ENCODE data around the gene CACHD1.
A peak's percentile ranks its signal among the peaks of the same experiment; 100 is the strongest.

The CACHD1 gene

GRCh38 chr1:64539289-64539688, 69.4 kb downstream of the CACHD1 start:
- no peaks in the 10 kb centered on the region for H3K27me3 Mint-ChIP-seq
- H3K4me1 Mint-ChIP-seq: peaks cover 37% of the 10 kb centered on the region
- H3K9me3 Mint-ChIP-seq: peaks cover 0 to 4% of the 10 kb centered on the region in 2 donors
- no peak overlapping the region for H3K27ac Mint-ChIP-seq
- H3K4me3 Mint-ChIP-seq: no peak overlapping the region
- ATAC-seq (no peak), DNase-seq (no peak)

- Mint-ChIP-seq H3K4me3 (peak overlapping the region; percentile 53 to 78), H3K27me3 (no peaks in the 10 kb centered on the region), H3K27ac (peak overlapping the region; percentile 59 to 72), H3K9me3 (no peaks in the 10 kb centered on the region), H3K4me1 (peaks cover 42% of the 10 kb centered on the region)
- DNase-seq (no peak), ATAC-seq (no peak)
Measured at GRCh38 chr1:64539781-64540218, 69.9 kb downstream of the CACHD1 start.

GRCh38 chr1:64540265-64540791, 70.4 kb downstream of the CACHD1 start:
- DNase-seq (peak in 1 of 2 donors; percentile 13), ATAC-seq (peak; percentile 62)
- H3K27ac Mint-ChIP-seq: peak overlapping the region; percentile 93 to 95

GRCh38 chr1:64542118-64542517, 72.2 kb downstream of the CACHD1 start:
- Mint-ChIP-seq H3K4me1 (peaks cover 62% of the 10 kb centered on the region), H3K4me3 (no peak overlapping the region), H3K27me3 (no peaks in the 10 kb centered on the region), H3K9me3 (no peaks in the 10 kb centered on the region), H3K27ac (no peak overlapping the region)
- no peak for ATAC-seq
- no peak for DNase-seq

More at GRCh38 chr1:64540265-64540791, 70.4 kb downstream of the CACHD1 start:
- Mint-ChIP-seq H3K4me1 (peaks cover 48% of the 10 kb centered on the region), H3K27me3 (no peaks in the 10 kb centered on the region), H3K9me3 (no peaks in the 10 kb centered on the region), H3K4me3 (peak overlapping the region; percentile 53 to 78)

- H3K4me1 Mint-ChIP-seq: peaks cover 60% of the 10 kb centered on the region
- DNase-seq (no peak), ATAC-seq (no peak)
- no peak overlapping the region for H3K4me3 Mint-ChIP-seq
- no peaks in the 10 kb centered on the region for H3K9me3 Mint-ChIP-seq
- no peaks in the 10 kb centered on the region for H3K27me3 Mint-ChIP-seq
- no peak overlapping the region for H3K27ac Mint-ChIP-seq
Measured at GRCh38 chr1:64543831-64544230, 73.9 kb downstream of the CACHD1 start.

- ATAC-seq (peak; percentile 64), DNase-seq (no peak)
- peak overlapping the region; percentile 49 to 59 for H3K4me3 Mint-ChIP-seq
- H3K9me3 Mint-ChIP-seq: no peaks in the 10 kb centered on the region
- no peak overlapping the region for H3K27ac Mint-ChIP-seq
- H3K27me3 Mint-ChIP-seq: no peaks in the 10 kb centered on the region
- peaks cover 59% of the 10 kb centered on the region for H3K4me1 Mint-ChIP-seq
Measured at GRCh38 chr1:64545118-64545843, 75.4 kb downstream of the CACHD1 start.

GRCh38 chr1:64546013-64546412, 76.1 kb downstream of the CACHD1 start:
- H3K4me1 Mint-ChIP-seq: peaks cover 59% of the 10 kb centered on the region
- DNase-seq: no peak
- no peak for ATAC-seq
- H3K4me3 Mint-ChIP-seq: peak overlapping the region in 1 of 2 donors; percentile 37
- H3K9me3 Mint-ChIP-seq: no peaks in the 10 kb centered on the region
- H3K27me3 Mint-ChIP-seq: no peaks in the 10 kb centered on the region
- H3K27ac Mint-ChIP-seq: peak overlapping the region in 1 of 2 donors; percentile 57

GRCh38 chr1:64549464-64550239, 79.7 kb downstream of the CACHD1 start:
- H3K4me3 Mint-ChIP-seq: peak overlapping the region; percentile 4 to 23
- ATAC-seq (no peak), DNase-seq (no peak)
- peak overlapping the region in 1 of 2 donors; percentile 38 for H3K27ac Mint-ChIP-seq
- H3K4me1 Mint-ChIP-seq: peaks cover 66% of the 10 kb centered on the region
- no peaks in the 10 kb centered on the region for H3K9me3 Mint-ChIP-seq
- no peaks in the 10 kb centered on the region for H3K27me3 Mint-ChIP-seq

GRCh38 chr1:64550510-64550909, 80.6 kb downstream of the CACHD1 start:
- Mint-ChIP-seq H3K27me3 (no peaks in the 10 kb centered on the region), H3K4me1 (peaks cover 58% of the 10 kb centered on the region), H3K9me3 (no peaks in the 10 kb centered on the region), H3K27ac (no peak overlapping the region), H3K4me3 (peak overlapping the region; percentile 24 to 45)
- DNase-seq: peak; percentile 16 to 19
- ATAC-seq: peak; percentile 94

GRCh38 chr1:64550946-64551605, 81.1 kb downstream of the CACHD1 start:
- Mint-ChIP-seq H3K27me3 (no peaks in the 10 kb centered on the region), H3K9me3 (no peaks in the 10 kb centered on the region), H3K27ac (peak overlapping the region in 1 of 2 donors; percentile 44), H3K4me1 (peaks cover 58% of the 10 kb centered on the region), H3K4me3 (peak overlapping the region; percentile 1 to 45)
- DNase-seq (no peak), ATAC-seq (no peak)

GRCh38 chr1:64553285-64553684, 83.4 kb downstream of the CACHD1 start:
- DNase-seq (no peak), ATAC-seq (peak; percentile 48)
- no peak overlapping the region for H3K4me3 Mint-ChIP-seq
- peaks cover 50% of the 10 kb centered on the region for H3K4me1 Mint-ChIP-seq
- H3K27me3 Mint-ChIP-seq: no peaks in the 10 kb centered on the region
- H3K9me3 Mint-ChIP-seq: peaks cover 4% of the 10 kb centered on the region in 2 donors
- H3K27ac Mint-ChIP-seq: no peak overlapping the region

- DNase-seq: no peak
- H3K27ac Mint-ChIP-seq: no peak overlapping the region
- peaks cover 4 to 8% of the 10 kb centered on the region in 2 donors for H3K9me3 Mint-ChIP-seq
- no peaks in the 10 kb centered on the region for H3K27me3 Mint-ChIP-seq
- no peak overlapping the region for H3K4me3 Mint-ChIP-seq
- no peak for ATAC-seq
- H3K4me1 Mint-ChIP-seq: peaks cover 31% of the 10 kb centered on the region
Measured at GRCh38 chr1:64555947-64556346, 86.0 kb downstream of the CACHD1 start.

GRCh38 chr1:64561993-64562392, 92.1 kb downstream of the CACHD1 start:
- ATAC-seq: no peak
- Mint-ChIP-seq H3K4me1 (no peaks in the 10 kb centered on the region), H3K27ac (no peak overlapping the region), H3K4me3 (no peak overlapping the region), H3K9me3 (peaks cover 4 to 8% of the 10 kb centered on the region in 2 donors), H3K27me3 (no peaks in the 10 kb centered on the region)
- no peak for DNase-seq

- no peak for DNase-seq
- H3K27me3 Mint-ChIP-seq: no peaks in the 10 kb centered on the region
- H3K4me3 Mint-ChIP-seq: no peak overlapping the region
- no peak overlapping the region for H3K27ac Mint-ChIP-seq
- H3K4me1 Mint-ChIP-seq: no peaks in the 10 kb centered on the region
- ATAC-seq: no peak
- no peaks in the 10 kb centered on the region for H3K9me3 Mint-ChIP-seq
Measured at GRCh38 chr1:64563958-64564565, 94.1 kb downstream of the CACHD1 start.

- DNase-seq (no peak), ATAC-seq (no peak)
- Mint-ChIP-seq H3K4me3 (no peak overlapping the region), H3K27me3 (no peaks in the 10 kb centered on the region), H3K9me3 (no peaks in the 10 kb centered on the region), H3K27ac (no peak overlapping the region), H3K4me1 (no peaks in the 10 kb centered on the region)
Measured at GRCh38 chr1:64564891-64565290, 95.0 kb downstream of the CACHD1 start.
